ENCODE data around the gene MAP3K7CL. TPM values are rescaled to one million over a fixed set of nuclear protein-coding genes. Genes with fewer than 3 reads are reported as not detected.

The MAP3K7CL gene
- total RNA-seq, 1 experiment from 2014 or later = 2.3 TPM

DNA sequence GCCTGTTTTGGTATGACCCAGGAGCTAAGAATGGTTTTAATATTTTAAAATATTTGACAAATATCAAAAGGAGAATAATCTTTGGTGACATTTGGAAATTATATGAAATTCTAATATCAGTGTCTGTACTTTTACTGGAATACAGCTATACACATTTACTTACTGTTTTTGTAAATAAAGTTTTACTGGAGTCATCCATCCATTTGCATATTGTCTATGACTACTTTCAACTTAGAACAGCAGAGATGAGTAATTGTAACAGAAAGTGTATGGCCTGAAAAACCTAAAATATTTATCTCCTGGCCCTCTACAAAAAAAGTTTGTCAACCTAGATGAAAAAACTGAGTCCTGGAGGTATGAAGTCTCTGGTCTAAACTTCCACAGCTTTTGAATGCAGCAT lies 5.8 kb upstream of the MAP3K7CL start:
- no peaks in the 10 kb centered on the region for H3K36me3 Mint-ChIP-seq (ENCODE audit: insufficient read depth, unreplicated experiment)
- TF ChIP-seq, protein P1, sequence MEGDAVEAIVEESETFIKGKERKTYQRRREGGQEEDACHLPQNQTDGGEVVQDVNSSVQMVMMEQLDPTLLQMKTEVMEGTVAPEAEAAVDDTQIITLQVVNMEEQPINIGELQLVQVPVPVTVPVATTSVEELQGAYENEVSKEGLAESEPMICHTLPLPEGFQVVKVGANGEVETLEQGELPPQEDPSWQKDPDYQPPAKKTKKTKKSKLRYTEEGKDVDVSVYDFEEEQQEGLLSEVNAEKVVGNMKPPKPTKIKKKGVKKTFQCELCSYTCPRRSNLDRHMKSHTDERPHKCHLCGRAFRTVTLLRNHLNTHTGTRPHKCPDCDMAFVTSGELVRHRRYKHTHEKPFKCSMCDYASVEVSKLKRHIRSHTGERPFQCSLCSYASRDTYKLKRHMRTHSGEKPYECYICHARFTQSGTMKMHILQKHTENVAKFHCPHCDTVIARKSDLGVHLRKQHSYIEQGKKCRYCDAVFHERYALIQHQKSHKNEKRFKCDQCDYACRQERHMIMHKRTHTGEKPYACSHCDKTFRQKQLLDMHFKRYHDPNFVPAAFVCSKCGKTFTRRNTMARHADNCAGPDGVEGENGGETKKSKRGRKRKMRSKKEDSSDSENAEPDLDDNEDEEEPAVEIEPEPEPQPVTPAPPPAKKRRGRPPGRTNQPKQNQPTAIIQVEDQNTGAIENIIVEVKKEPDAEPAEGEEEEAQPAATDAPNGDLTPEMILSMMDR (IDR thresholded peaks at IDR 0.05; ENCODE audit: unreplicated experiment) = no peak
- no peaks in the 10 kb centered on the region for H3K27me3 Mint-ChIP-seq (ENCODE audit: unreplicated experiment)
- no peaks in the 10 kb centered on the region for H3K4me1 Mint-ChIP-seq (ENCODE audit: low read depth, unreplicated experiment)
- H3K27ac Mint-ChIP-seq (ENCODE audit: unreplicated experiment) = no peak overlapping the region
- no TSS peak for BruUV-seq (replicated peaks)
- CTCF ChIA-PET = no interaction called here
- no peaks in the 10 kb centered on the region for H3K9me3 Mint-ChIP-seq (ENCODE audit: low read depth, unreplicated experiment)
- H3K4me3 Mint-ChIP-seq (ENCODE audit: low read depth, unreplicated experiment) = no peak overlapping the region
- intact Hi-C loops (cut with micrococcal nuclease; ENCODE audit: unreplicated experiment) = no loop called here
- no peak for DNase-seq

DNA sequence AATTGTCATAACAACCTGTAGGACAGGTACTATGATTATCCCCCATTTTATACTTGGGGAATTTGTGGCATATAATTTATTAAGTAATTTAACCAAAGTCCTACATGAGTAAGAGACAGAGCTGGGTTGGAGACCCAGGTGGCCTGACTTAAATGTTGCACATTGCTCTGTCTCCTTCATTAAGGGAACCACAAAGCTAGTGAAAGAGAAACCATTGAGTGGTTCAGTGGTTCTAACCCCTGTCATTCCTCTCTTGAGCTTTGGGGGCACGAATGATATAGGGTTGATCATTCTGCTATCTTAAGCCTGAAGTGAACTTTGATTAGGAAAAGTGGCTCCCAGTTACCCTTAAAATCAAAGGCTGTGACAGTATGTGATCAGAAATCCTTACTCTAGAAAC lies 5.3 kb upstream of the MAP3K7CL start:
- H3K4me1 Mint-ChIP-seq (ENCODE audit: low read depth, unreplicated experiment) = no peaks in the 10 kb centered on the region
- CTCF ChIA-PET = no interaction called here
- TF ChIP-seq, protein P1 (IDR thresholded peaks at IDR 0.05; ENCODE audit: unreplicated experiment) = no peak
- H3K27ac Mint-ChIP-seq (ENCODE audit: unreplicated experiment) = no peak overlapping the region
- intact Hi-C loops (cut with micrococcal nuclease; ENCODE audit: unreplicated experiment) = no loop called here
- H3K36me3 Mint-ChIP-seq (ENCODE audit: insufficient read depth, unreplicated experiment) = no peaks in the 10 kb centered on the region
- DNase-seq = no peak
- H3K27me3 Mint-ChIP-seq (ENCODE audit: unreplicated experiment) = no peaks in the 10 kb centered on the region
- no peak overlapping the region for H3K4me3 Mint-ChIP-seq (ENCODE audit: low read depth, unreplicated experiment)
- BruUV-seq (replicated peaks) = no TSS peak
- H3K9me3 Mint-ChIP-seq (ENCODE audit: low read depth, unreplicated experiment) = no peaks in the 10 kb centered on the region

DNA sequence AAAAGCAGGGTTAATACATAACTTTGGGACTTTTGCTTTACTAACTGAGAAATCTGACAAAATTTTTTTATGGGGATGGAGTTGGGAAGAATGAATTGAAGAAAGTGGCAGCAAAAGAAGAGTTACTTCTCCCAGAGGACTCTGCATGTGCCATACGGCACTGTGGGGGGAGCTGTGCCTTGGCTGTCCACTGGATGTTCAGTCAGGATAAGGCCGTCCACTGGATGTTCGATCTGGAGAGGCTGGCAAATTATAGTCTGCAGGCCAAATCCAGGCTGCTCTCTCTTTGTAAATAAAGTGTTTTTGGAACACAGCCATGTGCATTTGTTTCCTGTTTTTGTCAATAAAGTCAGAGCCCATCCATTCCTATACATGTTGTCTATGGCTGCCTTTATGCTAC lies 4.5 kb upstream of the MAP3K7CL start:
- intact Hi-C loops (cut with micrococcal nuclease; ENCODE audit: unreplicated experiment) = no loop called here
- H3K4me3 Mint-ChIP-seq (ENCODE audit: low read depth, unreplicated experiment) = no peak overlapping the region
- H3K36me3 Mint-ChIP-seq (ENCODE audit: insufficient read depth, unreplicated experiment) = no peaks in the 10 kb centered on the region
- BruUV-seq (replicated peaks) = no TSS peak
- no peak overlapping the region for H3K27ac Mint-ChIP-seq (ENCODE audit: unreplicated experiment)
- H3K27me3 Mint-ChIP-seq (ENCODE audit: unreplicated experiment) = no peaks in the 10 kb centered on the region
- DNase-seq = no peak
- H3K4me1 Mint-ChIP-seq (ENCODE audit: low read depth, unreplicated experiment) = no peaks in the 10 kb centered on the region
- CTCF ChIA-PET = no interaction called here
- no peaks in the 10 kb centered on the region for H3K9me3 Mint-ChIP-seq (ENCODE audit: low read depth, unreplicated experiment)
- TF ChIP-seq, protein P1 (IDR thresholded peaks at IDR 0.05; ENCODE audit: unreplicated experiment) = no peak

DNA sequence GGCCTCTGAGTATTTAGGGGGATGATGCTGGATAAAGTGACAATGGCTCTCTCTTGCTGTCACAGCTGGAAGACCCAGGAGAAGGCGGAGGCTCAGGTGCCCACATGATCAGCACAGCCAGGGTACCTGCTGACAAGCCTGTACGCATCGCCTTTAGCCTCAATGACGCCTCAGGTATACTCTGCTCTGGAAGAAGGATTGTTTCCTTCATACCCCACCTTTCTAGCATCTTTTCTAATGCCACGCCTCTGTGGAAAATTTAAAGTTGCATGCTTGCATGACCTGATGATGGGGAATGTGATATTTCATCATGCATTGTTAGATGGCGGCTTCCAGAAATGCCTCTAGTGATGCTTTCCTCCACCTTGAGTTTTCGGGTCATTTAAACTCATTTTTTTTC lies 2.8 kb downstream of the MAP3K7CL start:
- H3K36me3 Mint-ChIP-seq (ENCODE audit: insufficient read depth, unreplicated experiment) = no peaks in the 10 kb centered on the region
- no TSS peak for BruUV-seq (replicated peaks)
- CTCF ChIA-PET = no interaction called here
- H3K27me3 Mint-ChIP-seq (ENCODE audit: unreplicated experiment) = no peaks in the 10 kb centered on the region
- H3K4me1 Mint-ChIP-seq (ENCODE audit: low read depth, unreplicated experiment) = no peaks in the 10 kb centered on the region
- DNase-seq = no peak
- no peak overlapping the region for H3K27ac Mint-ChIP-seq (ENCODE audit: unreplicated experiment)
- H3K4me3 Mint-ChIP-seq (ENCODE audit: low read depth, unreplicated experiment) = no peak overlapping the region
- TF ChIP-seq, protein P1 (IDR thresholded peaks at IDR 0.05; ENCODE audit: unreplicated experiment) = no peak
- H3K9me3 Mint-ChIP-seq (ENCODE audit: low read depth, unreplicated experiment) = no peaks in the 10 kb centered on the region
- intact Hi-C loops (cut with micrococcal nuclease; ENCODE audit: unreplicated experiment) = no loop called here

DNA sequence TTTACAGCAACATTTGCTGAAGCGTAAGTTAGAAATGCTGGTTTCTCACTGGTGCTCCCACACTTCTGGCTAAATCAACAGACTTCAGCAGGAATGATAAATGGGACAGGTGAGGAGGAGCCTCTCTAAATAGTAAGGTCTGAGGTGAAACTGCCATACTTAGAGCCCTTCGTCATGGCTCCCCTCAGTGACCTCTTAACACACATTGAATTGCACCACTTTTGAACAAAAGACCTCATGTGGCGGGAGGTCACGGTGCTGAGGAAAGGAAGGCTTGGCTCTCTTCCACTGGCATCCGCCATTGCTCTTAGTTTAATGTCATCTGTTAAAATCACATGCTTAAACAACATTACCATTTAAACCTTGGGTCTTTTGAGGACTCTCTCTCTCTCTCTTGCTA lies 3.4 kb downstream of the MAP3K7CL start:
- Mint-ChIP-seq H3K36me3 (ENCODE audit: insufficient read depth, unreplicated experiment) (no peaks in the 10 kb centered on the region), H3K4me3 (ENCODE audit: low read depth, unreplicated experiment) (no peak overlapping the region), H3K9me3 (ENCODE audit: low read depth, unreplicated experiment) (no peaks in the 10 kb centered on the region), H3K27me3 (ENCODE audit: unreplicated experiment) (no peaks in the 10 kb centered on the region), H3K27ac (ENCODE audit: unreplicated experiment) (no peak overlapping the region), H3K4me1 (ENCODE audit: low read depth, unreplicated experiment) (no peaks in the 10 kb centered on the region)
- no peak for DNase-seq
- intact Hi-C loops (cut with micrococcal nuclease; ENCODE audit: unreplicated experiment) = no loop called here
- BruUV-seq (replicated peaks) = no TSS peak
- CTCF ChIA-PET = no interaction called here
- TF ChIP-seq, protein P1 (IDR thresholded peaks at IDR 0.05; ENCODE audit: unreplicated experiment) = no peak

Data from Calu3 (cell line).